ENCODE measurements around the gene FGF7. TPM values are rescaled to one million over a fixed set of nuclear protein-coding genes. Genes with fewer than 3 reads are reported as not detected.

Gene FGF7
- total and polyA plus RNA-seq, 2 of the 8 experiments (the other 6 are each of a cell fraction or from before 2014, with no cell fraction given) = not detected

- TF ChIP-seq POLR2AphosphoS5 (IDR thresholded peaks at IDR 0.05; ENCODE audit: low read depth, low read length) (no peak), RFX5 (IDR thresholded peaks at IDR 0.05; ENCODE audit: borderline replicate concordance, low read depth, low read length) (no peak), CTBP2 (IDR thresholded peaks at IDR 0.05; ENCODE audit: borderline replicate concordance, insufficient read depth, insufficient read length, low read length) (no peak)
Measured at GRCh38 chr15:49464522-49464921, 41.5 kb downstream of the FGF7 start (continued).

All from H1 (cell line).